T-helper 2 cell (primary cell): ENCODE measurements around the gene PTPRJ.

Experiments
- DNase-seq, 5 experiments: peaks; one replicate each; pipeline versions ENCODE4 v3.0.0 to v3.0.0-alpha.2; 2012 to 2022

Gene PTPRJ

DNA sequence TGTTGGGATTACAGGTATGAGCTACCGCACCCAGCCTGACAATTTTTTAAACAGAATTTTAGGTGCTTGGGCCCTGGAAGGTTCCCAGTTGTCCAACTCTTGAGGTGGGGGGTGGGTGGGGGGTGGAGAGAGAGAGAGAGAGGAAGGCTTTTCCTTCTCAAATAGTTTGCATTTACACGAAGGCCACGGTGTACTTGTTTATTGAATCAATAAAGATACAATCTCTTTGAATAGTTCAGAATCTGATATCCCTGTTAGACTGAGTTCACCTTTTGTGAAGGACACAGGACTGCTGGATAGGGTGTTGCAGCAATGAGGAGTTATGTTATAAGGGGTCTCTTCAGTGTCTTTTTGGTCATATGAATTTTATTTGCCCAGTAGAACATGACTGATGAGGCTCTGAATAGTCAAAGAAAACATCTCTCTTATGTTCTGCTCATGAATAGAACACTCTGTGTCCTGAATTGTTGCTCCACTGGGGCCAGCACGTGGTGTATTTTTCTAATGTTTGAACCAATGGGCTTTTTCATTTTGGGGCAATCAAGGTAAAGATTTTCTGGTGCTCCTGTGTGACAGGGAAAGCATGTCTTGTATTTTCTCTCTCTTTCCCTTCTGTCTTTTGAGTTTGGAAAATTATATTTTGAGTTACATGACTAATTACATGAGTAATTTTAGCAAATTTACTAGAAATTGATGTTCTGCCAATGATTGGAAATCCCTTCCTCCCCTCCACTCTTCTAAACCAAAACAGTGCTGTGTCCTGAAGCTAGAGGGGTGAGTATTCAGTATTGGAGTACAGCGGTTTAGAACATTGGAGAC lies 61.7 kb downstream of the PTPRJ start:
- DNase-seq, result no peak

DNA sequence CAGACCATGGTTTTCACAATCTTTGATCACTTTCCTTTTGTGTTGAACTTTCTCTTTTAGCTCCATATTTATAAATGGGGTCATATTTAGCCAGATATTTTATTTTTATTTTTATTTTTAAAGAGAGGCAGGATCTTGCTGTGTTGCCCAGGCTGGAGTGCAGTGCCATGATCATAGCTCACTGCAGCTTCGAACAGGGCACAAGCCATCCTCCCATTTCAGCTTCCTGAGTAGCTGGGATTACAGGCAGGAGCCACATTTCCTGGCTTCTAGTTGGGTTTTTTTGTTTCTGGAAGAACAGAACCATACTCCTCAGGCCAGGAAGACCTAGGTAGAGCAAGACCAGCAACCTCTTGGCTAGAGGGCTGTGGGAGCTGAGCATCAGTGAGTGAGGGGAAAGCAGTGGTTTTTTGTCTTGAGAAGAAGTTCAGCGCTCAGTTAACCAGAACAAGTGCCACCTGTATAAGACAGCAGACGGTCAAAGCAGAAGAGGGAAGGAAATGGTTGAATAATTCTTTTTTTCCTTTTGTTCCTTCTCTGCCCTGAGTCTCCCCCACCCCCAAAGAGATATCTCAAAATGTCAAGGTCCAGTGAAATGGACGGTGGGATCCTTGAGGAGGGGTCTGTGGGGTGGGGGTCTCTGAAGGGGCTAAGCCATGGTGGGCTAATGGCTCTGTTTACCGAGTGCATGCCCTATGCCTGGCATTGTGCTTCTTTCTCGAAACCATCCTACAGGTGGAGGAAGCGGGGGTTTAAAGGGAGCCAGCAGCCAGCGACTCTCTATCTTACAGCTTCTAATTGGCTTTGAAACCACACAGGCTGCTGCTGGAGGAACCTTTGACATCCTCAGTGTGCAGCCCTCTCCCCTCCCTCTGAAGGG lies 63.0 kb downstream of the PTPRJ start:
- DNase-seq, result peak in 1 of 5 experiments; percentile 63

DNA sequence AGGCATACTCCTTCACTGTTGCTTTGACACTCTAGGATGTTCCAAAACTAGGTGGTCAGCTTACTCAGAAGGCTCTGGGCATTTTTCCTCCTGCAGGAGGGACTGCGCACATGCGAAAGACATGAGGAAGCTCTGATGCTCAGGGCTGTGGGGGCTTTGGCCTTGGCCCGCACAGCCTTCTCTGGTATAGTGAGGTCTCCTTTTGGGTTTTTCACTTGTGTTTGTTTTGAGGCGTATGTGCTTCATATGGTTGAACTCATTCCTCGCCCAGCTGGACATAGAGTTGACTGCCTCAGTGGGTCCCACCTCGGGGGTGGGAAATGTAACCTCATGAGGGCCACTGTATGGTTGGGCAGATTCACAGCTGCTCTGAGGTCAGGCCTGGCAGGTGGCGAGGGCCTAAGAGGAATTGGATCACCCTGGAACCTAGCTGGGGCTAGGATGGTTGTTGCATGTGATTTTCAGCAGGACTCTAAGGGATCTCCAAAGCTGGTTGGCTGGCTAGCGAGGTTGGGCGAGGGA lies 63.7 kb downstream of the PTPRJ start:
- DNase-seq, result no peak

GRCh38 chr11:48044577-48044976 lies 64.2 kb downstream of the PTPRJ start:
- DNase-seq, result no peak

GRCh38 chr11:48045536-48045935 lies 65.2 kb downstream of the PTPRJ start:
- DNase-seq, result no peak

- DNase-seq, result no peak
These were observed 67.3 kb downstream of the PTPRJ start for GRCh38 chr11:48047616-48048015.

- no peak for DNase-seq
These were observed 68.7 kb downstream of the PTPRJ start for GRCh38 chr11:48049036-48049435.

DNA sequence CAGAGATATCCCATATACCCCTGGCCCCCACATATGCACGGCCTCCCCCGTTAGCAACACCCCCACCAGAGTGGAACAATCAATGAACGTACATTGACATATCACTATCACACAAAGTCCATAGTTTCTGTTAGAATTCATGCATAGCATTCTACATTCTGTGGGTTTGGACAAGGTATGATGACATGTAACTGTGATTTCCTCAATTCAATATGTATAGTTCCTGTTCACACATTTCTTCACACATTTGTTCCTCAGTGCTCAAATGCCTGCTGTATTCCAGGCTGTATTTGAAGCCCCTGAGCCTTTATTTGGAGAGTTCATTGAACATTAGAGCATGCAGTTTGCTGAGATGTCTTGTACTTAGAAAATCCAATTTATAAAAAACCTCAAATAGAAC lies 69.9 kb downstream of the PTPRJ start:
- no peak for DNase-seq

GRCh38 chr11:48051217-48051830 lies 71.0 kb downstream of the PTPRJ start:
- no peak for DNase-seq

GRCh38 chr11:48052183-48053044 lies 72.1 kb downstream of the PTPRJ start:
- no peak for DNase-seq

GRCh38 chr11:48054994-48055291 lies 74.6 kb downstream of the PTPRJ start:
- no peak for DNase-seq

DNA sequence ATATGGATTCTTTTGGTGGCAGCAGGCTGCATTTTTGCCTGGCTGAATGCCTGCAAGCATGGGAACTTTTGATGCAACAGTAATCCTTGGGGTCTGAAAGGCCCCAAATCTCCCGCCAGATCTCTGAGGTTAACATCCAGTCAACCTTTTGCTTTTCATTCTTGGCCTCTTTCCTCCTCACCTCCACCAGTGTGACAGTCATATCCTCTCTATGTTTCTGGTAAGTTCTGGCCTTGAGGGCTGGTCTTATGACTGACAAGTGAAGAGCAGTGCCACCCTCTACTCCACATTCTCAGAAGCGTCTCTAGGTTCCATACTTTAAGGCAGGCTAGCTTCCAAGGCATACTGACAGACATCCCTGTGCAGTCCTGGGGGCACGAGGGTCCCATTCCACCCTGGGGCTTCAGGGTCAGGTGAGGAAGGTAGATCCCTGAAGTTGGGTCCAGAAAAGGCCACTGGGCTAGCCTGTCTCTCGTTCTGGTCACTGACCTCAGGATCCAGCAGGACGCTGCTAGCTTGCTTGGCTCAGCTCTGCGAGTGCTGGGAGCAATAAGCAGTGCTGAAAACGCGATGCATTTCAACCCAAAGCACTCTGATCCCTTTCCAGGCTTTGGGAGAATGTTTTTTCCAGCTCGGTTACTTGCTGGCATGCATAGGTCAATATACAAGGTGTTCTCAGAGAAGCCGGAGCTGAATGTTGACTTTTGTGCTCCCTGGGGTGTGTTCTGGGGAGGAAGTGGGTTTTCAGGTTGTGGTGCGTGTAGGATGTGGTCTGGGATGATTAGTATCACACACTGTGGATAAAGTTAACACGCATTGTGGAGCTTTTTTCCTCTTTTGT lies 75.2 kb downstream of the PTPRJ start:
- peak in 4 of 5 experiments; percentile 26 to 98 (median 56) for DNase-seq

DNA sequence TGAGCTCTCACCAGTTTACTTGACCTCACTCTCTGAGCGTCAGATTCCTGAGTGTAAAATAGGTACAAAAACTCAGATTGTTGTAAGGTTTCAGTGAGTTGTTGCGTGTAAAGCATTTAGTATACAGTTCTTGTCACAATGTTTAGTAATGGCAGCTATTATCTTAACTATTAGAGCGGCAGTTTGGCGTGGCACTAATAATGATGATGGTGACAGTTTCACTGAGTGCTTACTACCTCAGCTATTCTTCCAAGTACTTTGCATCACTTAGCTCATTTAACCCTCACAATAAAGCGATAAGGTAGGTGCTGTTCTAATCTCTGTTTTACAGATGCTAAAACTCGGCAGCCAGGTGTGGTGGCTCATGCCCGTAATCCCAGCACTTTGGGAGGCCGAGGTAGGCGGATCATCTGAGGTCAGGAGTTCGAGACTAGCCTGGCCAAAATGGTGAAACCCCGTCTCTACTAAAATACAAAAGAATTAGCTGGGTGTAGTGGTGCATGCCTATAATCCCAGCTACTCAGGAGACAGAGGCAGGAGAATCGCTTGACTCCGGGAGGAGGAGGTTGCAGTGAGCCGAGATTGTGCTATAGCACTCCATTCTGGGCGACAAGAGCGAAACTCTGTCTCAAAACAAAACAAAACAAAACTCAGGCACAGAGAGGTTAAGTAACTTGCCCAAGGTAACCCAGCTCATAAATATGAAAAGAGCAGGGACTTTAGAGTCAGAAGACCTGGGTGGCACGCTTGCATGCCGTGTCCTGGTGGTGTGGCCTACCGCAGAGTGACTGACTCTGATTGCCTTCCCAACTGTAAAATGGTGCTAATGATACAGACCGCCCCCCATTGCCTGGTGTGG lies 76.2 kb downstream of the PTPRJ start:
- peak in 1 of 5 experiments; percentile 37 for DNase-seq

- DNase-seq, result peak in 1 of 5 experiments; percentile 41
These were observed 77.7 kb downstream of the PTPRJ start for GRCh38 chr11:48058064-48058463.

DNA sequence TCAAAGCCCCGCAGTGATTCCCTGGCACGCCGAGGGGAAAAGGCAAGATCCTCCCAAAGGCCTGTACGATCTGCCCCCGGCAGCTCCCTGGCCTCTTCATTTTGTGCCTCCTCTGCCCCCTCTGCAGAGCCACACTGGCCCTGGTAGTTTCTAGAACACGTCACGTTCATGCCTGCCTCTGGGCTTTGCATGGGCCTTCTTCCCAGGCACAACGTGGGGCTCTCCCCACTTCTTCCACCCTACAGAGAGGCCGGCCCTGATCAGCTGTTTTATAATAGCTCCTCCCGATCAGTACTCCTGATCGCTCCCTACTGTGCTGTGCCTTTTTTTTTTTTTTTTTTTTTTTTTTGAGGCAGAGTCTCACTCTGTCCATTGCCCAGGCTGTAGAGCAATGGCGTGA lies 78.4 kb downstream of the PTPRJ start:
- DNase-seq, result no peak

DNA sequence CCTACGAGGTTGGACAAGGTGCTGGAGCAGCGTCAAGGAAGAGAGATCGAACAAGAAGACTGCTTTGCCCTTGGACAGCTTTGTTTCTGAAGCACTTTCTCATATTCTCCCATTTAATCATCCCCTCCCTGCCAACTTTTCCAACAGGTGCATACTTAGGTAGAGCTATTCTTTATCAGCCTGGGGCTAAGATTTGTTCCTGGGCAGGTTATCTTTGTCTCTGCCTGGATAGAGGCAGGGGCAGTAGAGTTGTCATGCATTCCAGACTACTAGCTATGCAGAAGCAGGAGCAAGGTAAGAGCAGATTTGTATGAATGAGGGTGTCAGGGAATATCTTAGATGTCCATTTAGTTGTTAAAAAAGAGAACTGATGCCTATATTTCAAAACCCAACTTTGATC lies 82.3 kb downstream of the PTPRJ start:
- no peak for DNase-seq

- no peak for DNase-seq
These were observed 83.1 kb downstream of the PTPRJ start for GRCh38 chr11:48063424-48063978.

DNA sequence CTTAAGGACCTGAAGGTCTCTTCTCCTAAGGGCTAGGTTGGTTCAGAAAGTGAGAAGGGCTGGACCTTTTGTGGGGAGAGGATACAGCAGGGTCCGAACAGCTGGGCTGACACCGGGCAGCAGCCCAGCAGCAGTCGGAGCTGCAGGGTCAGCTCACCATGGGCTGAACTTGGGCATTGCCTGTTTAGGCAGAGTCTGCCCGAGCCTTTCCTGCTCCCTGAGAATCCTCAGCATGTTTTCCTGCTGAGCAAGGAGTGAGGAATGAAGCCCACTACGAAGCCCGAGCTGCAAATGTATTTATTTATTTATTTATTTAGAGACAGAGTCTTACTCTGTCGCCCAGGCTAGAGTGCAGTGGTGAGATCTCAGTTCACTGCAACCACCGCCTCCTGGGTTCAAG lies 83.9 kb downstream of the PTPRJ start:
- DNase-seq, result no peak

GRCh38 chr11:48066881-48067800 lies 86.8 kb downstream of the PTPRJ start:
- no peak for DNase-seq
